GM21526 (cell line): ENCODE data around the gene PAQR5.
"Not testable (repeated sequence)": the region's sequence is repeated elsewhere in the genome, so short reads cannot be mapped to it uniquely, and the experiment has no call there.

ENCODE experiments used
- ATAC-seq: cut with Tn5 transposase; IDR thresholded peaks from one replicate; pipeline ENCODE4 v1.9.1; 2021; ENCODE audit warnings: moderate library complexity; ENCODE audit not compliant: unreplicated experiment, low FRiP score

The PAQR5 gene

DNA sequence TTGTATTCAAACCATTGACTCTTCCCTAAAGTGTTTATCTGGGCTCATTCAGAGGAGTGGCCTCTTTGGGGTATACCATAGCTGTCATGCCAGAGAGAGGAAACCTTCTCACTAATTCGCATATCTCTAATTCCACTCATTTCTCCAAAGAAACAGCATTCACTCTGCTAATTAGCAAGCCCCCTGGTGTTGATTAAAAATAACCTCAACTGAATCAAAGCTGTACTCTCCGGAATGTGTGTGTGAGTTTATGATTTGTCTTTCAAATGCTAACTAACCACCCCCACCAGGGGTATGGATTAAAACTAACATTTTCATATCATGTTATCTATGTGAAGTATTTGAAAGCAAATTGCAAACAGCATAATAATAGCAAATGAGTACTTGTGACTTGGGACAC lies 45.5 kb downstream of the PAQR5 start:
- no peak for ATAC-seq

DNA sequence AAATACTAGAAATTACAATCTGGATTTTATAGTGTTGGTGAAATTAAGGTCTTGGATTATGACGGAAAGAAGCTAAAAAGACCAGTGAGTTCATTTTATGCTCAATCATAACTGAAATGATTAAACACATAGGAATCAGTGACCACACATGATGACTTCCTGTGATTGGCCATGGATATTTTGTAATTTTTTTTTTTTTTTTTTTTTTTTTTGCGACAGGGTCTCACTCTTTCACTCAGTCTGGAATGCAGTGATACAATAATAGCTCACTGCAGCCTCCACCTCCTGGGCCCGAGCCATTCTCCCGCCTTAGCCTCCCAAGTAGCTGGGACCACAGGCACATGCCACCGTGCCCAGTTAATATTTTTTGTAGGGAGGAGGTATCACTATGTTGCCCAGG lies 47.4 kb downstream of the PAQR5 start:
- ATAC-seq: no peak

DNA sequence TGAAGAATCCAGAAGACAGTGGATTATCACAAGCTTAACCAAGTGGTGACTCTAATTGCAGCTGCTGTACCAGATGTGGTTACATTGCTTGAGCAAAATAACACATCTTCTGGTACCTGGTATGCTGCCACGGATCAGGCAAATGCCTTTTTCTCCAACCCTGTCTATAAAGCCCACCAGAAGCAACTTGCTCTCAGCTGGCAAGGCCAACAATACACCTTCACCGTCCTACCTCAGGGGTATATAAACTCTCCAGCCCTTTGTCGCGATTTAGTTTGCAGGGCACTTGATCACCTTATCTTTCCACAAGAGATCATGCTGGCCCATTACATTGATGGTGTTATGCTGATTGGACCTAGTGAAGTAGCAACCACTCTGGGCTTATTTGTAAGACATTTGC lies 52.6 kb downstream of the PAQR5 start:
- ATAC-seq: no peak

DNA sequence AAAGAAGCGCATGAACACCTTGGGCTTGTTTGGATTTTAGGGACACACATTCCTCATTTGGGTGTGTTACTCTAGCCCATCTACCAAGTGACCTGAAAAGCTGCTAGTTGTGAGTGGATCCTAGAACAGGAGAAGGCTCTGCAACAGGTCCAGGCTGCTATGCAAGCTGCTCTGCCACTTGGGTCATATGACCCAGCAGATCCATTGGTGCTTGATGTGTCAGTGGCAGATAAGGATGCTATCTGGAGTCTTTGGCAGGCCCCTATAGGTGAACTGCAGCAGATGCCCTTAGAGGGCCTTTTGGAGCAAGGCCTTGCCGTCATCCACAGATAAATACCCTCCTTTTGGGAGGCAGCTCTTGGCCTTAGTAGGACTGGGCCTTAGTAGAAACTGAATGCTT lies 53.2 kb downstream of the PAQR5 start:
- ATAC-seq: no peak

DNA sequence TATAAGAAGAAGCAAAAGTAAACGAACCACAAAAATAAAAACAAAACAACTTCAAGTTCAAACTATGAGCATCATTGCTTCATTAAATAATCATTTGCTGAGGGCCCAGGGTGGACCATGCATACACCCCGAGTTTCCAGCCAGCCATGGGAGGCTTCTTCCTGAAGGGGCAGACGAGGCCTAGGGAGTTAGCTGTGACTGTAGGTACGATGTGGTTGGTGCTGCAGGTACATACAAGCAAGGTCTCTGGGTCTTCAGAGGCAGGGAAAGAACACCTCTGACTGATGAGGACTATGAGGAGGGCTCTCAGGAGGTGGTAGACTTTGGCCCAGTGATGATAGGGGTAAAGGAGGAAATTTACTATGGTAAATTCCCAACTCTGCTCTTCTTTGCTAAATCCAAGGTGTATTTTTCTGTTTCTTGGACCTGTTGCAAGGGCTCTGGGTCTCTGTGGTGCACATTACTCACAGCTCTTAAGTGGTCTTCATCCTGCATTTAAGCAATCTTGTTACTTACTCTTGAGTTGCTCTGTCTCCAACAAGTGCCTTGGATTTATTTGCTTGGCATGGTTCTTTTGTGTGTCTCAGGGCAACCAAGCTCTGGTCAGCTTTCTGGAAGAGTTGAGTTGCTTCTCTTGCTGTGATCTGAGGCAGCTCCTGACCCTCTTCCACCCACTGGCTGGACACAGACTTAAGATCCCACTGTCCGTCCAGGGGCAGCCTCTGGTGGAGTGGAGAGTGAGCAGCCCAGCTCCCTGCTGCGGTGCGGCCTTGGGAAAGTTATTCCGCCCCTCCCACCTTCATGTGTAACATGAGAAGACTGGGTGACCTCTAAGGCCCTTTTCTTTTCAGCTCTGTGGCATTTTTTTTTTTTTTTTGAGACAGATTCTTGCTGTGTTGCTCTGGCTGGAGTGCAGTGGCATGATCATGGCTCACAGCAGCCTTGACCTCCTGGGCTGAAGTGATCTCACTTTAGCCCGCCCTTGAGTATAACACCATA lies 59.4 kb downstream of the PAQR5 start:
- no peak for ATAC-seq

GRCh38 chr15:69358850-69359249 lies 60.1 kb downstream of the PAQR5 start:
- no peak for ATAC-seq

- ATAC-seq: no peak
Observed at GRCh38 chr15:69359722-69360121, 61.0 kb downstream of the PAQR5 start.

DNA sequence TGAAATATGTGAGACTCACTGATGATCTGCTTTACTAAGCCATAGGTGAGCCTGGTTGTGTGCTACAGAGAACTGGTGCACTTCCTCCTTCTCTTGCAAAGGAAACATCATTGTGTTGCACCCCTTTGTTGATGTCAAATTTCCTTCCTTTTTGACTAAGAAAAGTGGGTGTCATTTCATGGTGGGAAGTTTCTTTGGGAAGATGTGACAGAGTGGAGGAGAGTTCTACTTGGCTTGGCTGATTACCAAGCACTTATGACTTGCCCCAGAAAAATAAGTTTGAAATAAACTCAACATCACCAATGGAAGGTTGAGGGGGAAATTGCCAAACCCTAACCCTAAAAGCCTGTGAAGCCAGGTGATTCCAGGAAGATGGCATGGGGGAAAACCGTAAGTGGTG lies 61.9 kb downstream of the PAQR5 start:
- ATAC-seq: no peak

DNA sequence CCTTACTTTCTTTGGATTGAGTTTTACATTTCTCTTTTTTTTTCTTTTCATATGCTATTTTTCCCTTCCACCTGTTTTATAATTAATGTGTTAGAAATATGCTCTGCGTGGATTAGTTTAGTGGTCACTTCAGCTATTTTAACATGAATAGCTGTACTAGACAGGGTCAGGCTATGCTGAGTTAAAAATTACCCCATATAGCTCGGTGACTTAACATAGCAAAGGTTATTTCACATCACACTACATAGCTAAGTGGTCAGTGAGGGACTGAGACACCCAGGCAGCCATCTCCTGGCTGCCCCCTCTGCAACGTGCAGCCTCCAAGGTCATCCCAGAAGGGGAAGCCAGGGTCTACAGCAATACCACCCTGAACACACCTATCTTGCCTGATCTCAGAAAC lies 68.5 kb downstream of the PAQR5 start:
- ATAC-seq: no peak

- no peak for ATAC-seq
Observed at GRCh38 chr15:69369631-69370030, 70.9 kb downstream of the PAQR5 start.

- ATAC-seq: no peak
Observed at GRCh38 chr15:69373406-69373805, 74.7 kb downstream of the PAQR5 start.

DNA sequence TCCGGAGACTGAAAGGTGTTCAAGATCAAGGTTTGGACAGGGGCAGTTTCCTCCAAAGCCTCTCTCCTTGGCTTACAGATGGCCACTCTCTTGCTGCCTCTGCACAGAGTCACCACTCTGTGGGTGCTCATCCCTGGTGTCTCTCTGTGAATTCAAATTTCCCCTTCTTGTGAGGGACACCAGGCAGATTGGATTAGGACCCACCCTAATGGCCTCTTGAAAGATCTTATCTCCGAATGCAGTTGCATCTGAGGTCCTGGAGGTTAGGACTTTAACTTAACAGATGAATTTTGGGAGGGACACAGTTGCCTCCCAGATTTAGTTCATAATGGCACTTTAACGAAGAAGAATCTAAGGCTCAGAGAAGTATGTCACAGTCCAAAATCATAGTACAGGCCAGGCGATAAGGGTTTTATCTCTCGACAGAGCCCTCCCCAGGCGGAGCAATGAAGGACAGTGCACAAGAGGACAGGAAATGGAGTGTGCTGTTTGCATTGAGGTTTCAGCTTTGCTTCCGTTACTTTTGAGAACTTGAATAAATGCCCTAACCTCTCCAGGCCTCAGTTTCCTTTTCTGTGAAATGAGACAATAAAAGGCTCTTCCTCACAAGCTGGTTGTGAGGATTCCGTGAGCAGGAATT lies 76.6 kb downstream of the PAQR5 start:
- ATAC-seq: no peak

DNA sequence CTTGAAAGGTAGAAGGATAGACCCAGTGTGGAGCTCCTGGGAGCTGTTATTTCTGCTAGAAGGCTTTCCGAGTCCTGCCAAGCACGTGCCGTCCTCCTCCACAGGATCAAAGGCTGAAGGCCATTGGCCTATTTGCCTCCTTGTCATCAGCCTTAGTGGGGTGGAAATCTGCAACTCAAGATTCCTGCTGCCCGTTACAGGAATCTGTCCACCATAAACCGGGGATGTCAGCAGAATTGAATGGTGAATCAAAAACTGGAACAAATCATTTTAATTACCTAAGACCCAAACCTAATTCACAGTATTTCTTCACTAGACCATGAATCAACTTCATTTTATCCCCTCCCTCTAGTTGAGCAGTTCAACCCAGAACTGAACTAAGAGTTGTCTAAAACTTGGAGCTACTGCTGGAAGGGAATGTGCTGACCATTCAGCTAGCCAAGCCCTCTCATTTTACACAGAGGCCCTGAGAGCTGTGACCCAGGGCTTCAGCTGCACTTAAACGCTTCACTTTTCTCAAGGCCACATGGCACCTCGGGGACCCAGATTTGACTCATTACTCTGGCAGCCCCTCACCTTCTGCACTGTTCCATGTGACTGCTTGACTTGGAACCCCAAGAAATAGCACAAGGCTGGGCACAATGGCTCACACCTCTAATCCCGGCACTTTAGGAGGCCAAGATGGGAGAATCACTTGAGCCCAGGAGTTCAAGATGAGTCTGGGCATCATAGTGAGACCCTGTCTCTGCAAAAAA lies 78.7 kb downstream of the PAQR5 start:
- no peak for ATAC-seq

GRCh38 chr15:69380100-69380725 lies 81.5 kb downstream of the PAQR5 start:
- ATAC-seq: no peak

DNA sequence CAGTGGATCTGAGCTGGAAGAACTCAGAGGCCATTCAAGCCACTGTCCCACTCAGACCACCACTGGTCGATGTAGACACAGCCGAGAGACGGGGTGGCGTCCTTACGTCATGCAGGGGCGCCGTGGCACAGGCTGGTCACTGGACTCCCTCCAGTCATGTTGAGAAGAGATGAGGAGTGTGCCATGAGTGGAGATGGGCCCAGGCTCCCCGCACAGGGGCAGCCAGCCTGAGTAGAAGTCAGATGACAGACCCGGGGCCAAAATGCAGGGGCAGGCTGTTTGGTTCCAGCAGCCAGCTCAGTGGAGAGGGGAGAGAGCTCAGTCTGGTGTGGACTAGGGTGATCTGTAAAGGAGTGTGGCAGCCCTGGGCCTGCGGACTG lies 82.0 kb downstream of the PAQR5 start:
- no peak for ATAC-seq

DNA sequence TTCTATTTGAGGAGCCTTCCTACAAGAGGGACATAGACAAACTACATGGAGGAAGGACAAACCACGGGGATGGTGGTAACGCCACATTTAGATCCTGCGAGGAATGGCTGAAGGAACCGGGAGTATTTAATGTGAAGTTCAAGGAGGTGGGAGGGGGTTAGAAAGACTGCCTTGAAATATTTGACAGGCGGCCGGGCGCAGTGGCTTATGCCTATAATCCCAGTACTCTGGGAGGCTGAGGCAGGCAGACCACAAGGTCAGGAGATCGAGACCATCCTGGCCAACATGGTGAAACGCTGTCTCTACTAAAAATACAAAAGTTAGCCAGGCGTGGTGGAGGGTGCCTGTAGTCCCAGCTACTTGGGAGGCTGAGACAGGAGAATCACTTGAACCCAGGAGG lies 83.5 kb downstream of the PAQR5 start:
- ATAC-seq: not testable (repeated sequence)

DNA sequence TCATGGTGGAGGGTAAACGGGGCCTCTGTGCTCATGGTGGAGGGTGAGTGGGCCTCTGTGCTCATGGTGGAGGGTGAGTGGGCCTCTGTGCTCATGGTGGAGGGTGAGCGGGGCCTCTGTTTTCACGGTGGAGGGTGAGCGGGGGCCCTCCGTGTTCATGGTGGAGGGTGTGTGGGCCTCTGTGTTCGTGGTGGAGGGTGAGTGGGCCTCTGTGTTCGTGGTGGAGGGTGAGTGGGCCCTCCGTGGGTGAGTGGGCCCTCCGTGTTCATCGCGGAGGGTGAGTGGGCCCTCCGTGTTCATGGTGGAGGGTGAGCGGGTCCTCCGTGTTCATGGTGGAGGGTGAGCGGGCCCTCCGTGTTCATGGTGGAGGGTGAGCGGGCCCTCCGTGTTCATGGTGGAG lies 85.4 kb downstream of the PAQR5 start:
- ATAC-seq: not testable (repeated sequence)

GRCh38 chr15:69384626-69385598 lies 86.2 kb downstream of the PAQR5 start:
- no peak for ATAC-seq

DNA sequence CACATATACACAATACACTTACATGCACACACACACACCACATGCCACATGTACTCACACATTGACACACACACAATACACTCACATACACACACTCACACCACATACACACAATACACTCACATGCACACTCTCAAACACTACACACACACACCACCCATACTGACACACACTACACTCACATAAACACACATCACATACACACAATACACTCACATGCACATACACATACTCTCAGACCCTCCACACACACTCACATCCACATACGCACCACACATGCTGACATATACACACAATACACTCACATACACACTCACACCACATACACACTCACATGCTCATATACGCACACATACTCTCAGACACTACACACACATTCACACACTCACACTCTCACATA lies 87.1 kb downstream of the PAQR5 start:
- ATAC-seq: no peak

GRCh38 chr15:69386284-69386683 lies 87.6 kb downstream of the PAQR5 start:
- ATAC-seq: no peak
